Measurements from ENCODE around the gene DLEU7.

DLEU7 gene

DNA sequence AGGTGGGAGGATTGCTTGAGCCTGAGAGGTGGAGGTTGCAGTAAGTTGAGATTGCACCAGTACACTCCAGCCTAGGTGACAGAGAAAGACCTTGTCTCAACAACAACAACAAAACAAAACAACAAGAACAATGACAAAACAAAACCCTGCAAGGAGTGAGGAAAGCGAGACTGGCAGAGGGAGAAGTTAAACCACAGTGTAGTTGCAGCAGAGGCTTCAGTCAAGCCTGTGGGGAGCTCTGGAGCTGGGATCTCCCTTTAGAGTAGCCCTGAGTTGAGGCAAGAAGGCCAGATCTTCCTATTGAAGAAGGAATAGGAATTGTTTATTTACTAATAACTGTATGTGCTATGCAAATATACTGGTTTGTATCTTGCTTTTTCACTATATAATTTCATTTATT, 40.8 kb upstream of the DLEU7 start:
- H4K20me1 ChIP-seq (ENCODE audit: insufficient read depth, low read length, poor library complexity, severe bottlenecking) = no peaks in the 10 kb centered on the region
- H3F3A ChIP-seq (ENCODE audit: low read depth) = no peaks in the 10 kb centered on the region
- no peak overlapping the region for H3K4me3 ChIP-seq (ENCODE audit: low read length, poor library complexity, severe bottlenecking)
- H3K79me2 ChIP-seq (ENCODE audit: insufficient read depth, low read length) = no peaks in the 10 kb centered on the region
- no peaks in the 10 kb centered on the region for H3K27me3 ChIP-seq (ENCODE audit: insufficient read depth, low read length, poor library complexity, severe bottlenecking)
- peaks cover 7% of the 10 kb centered on the region; the same call in 1 of the 2 replicates for H3K9me3 ChIP-seq (ENCODE audit: insufficient read depth, low read depth, low read length)
- no peaks in the 10 kb centered on the region for H3K36me3 ChIP-seq (ENCODE audit: insufficient read depth, low read length)
- H3K4me1 ChIP-seq (ENCODE audit: insufficient read depth, low read length, poor library complexity, severe bottlenecking) = peaks cover 3% of the 10 kb centered on the region
- H3K9me2 ChIP-seq (replicated peaks; ENCODE audit: low read depth, low read length) = no peaks in the 10 kb centered on the region
- H3K9ac ChIP-seq (ENCODE audit: low read depth, low read length, poor library complexity, severe bottlenecking) = no peak overlapping the region
- H2AFZ ChIP-seq (ENCODE audit: low read length) = no peak overlapping the region
- TF ChIP-seq, protein P1, sequence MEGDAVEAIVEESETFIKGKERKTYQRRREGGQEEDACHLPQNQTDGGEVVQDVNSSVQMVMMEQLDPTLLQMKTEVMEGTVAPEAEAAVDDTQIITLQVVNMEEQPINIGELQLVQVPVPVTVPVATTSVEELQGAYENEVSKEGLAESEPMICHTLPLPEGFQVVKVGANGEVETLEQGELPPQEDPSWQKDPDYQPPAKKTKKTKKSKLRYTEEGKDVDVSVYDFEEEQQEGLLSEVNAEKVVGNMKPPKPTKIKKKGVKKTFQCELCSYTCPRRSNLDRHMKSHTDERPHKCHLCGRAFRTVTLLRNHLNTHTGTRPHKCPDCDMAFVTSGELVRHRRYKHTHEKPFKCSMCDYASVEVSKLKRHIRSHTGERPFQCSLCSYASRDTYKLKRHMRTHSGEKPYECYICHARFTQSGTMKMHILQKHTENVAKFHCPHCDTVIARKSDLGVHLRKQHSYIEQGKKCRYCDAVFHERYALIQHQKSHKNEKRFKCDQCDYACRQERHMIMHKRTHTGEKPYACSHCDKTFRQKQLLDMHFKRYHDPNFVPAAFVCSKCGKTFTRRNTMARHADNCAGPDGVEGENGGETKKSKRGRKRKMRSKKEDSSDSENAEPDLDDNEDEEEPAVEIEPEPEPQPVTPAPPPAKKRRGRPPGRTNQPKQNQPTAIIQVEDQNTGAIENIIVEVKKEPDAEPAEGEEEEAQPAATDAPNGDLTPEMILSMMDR (conservative IDR thresholded peaks at IDR 0.05; ENCODE audit: low read length) = no peak
- no peak for TF ChIP-seq EZH2phosphoT487 (IDR thresholded peaks at IDR 0.05; ENCODE audit: borderline replicate concordance)
- H3K4me2 ChIP-seq (ENCODE audit: low read depth, low read length, poor library complexity, severe bottlenecking) = no peak overlapping the region

DNA sequence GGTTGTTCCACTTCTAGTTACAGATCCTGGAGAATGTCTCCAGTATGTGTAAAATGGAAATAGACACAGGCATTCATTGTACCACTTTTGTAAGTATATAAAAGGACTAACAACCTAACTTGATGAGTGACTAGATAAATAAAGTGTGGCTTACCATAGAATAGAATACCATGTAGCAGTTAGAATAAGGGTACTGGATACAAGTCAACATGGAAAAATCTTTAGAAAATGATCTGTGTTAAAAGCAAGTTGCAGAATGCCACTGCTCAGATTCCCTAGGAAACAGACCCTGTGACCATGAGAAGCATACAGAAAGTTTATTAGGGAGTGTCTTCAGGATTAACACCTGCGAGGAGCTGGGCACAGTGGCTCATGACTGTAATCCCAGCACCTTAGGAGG, 40.2 kb upstream of the DLEU7 start:
- Histone ChIP-seq H3K4me1 (ENCODE audit: insufficient read depth, low read length, poor library complexity, severe bottlenecking) (no peaks in the 10 kb centered on the region), H3K79me2 (ENCODE audit: insufficient read depth, low read length) (no peaks in the 10 kb centered on the region), H3K9me3 (ENCODE audit: insufficient read depth, low read depth, low read length) (peaks cover 7% of the 10 kb centered on the region; the same call in 1 of the 2 replicates), H3F3A (ENCODE audit: low read depth) (no peaks in the 10 kb centered on the region), H2AFZ (ENCODE audit: low read length) (no peak overlapping the region), H3K36me3 (ENCODE audit: insufficient read depth, low read length) (no peaks in the 10 kb centered on the region), H3K27me3 (ENCODE audit: insufficient read depth, low read length, poor library complexity, severe bottlenecking) (no peaks in the 10 kb centered on the region), H3K9me2 (replicated peaks; ENCODE audit: low read depth, low read length) (no peaks in the 10 kb centered on the region), H4K20me1 (ENCODE audit: insufficient read depth, low read length, poor library complexity, severe bottlenecking) (no peaks in the 10 kb centered on the region), H3K4me3 (ENCODE audit: low read length, poor library complexity, severe bottlenecking) (no peak overlapping the region), H3K4me2 (ENCODE audit: low read depth, low read length, poor library complexity, severe bottlenecking) (no peak overlapping the region), H3K9ac (ENCODE audit: low read depth, low read length, poor library complexity, severe bottlenecking) (no peak overlapping the region)
- TF ChIP-seq EZH2phosphoT487 (IDR thresholded peaks at IDR 0.05; ENCODE audit: borderline replicate concordance) = no peak
- TF ChIP-seq, protein P1 (conservative IDR thresholded peaks at IDR 0.05; ENCODE audit: low read length) = no peak

DNA sequence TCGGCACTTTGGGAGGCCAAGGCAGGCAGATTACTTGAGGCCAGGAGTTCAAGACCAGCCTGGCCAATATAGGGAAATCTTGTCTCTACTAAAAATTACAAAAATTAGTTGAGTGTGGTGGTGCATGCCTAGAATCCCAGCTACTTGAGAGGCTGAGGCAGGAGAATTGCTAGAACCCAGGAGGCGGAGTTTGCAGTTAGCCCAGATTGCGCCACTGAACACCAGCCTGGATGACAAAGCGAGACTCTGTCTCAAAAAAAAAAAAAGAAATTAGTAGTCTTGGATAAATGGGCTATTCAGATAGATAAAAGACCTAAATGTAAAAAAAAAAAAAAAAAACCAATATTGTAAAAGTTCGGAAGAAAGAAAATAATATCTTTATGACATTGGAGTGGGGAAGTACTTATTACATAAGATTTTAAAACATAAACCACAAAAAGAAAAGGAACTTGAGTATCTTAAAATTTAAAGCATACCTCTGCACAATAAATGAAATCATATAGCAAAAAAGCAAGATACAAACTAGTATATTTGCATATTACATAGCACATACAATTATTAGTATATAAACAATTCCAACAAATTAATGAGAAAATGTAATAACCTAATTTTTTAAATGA, 39.4 kb upstream of the DLEU7 start:
- Histone ChIP-seq H3K79me2 (ENCODE audit: insufficient read depth, low read length) (no peaks in the 10 kb centered on the region), H3K4me2 (ENCODE audit: low read depth, low read length, poor library complexity, severe bottlenecking) (no peak overlapping the region), H3F3A (ENCODE audit: low read depth) (no peaks in the 10 kb centered on the region), H3K9me3 (ENCODE audit: insufficient read depth, low read depth, low read length) (peaks cover 7% of the 10 kb centered on the region; the same call in 1 of the 2 replicates), H3K9me2 (replicated peaks; ENCODE audit: low read depth, low read length) (no peaks in the 10 kb centered on the region), H3K4me3 (ENCODE audit: low read length, poor library complexity, severe bottlenecking) (no peak overlapping the region), H4K20me1 (ENCODE audit: insufficient read depth, low read length, poor library complexity, severe bottlenecking) (no peaks in the 10 kb centered on the region), H3K9ac (ENCODE audit: low read depth, low read length, poor library complexity, severe bottlenecking) (no peak overlapping the region), H3K27me3 (ENCODE audit: insufficient read depth, low read length, poor library complexity, severe bottlenecking) (no peaks in the 10 kb centered on the region), H3K4me1 (ENCODE audit: insufficient read depth, low read length, poor library complexity, severe bottlenecking) (no peaks in the 10 kb centered on the region), H3K36me3 (ENCODE audit: insufficient read depth, low read length) (no peaks in the 10 kb centered on the region), H2AFZ (ENCODE audit: low read length) (no peak overlapping the region)
- TF ChIP-seq, protein P1 (conservative IDR thresholded peaks at IDR 0.05; ENCODE audit: low read length) = no peak
- TF ChIP-seq EZH2phosphoT487 (IDR thresholded peaks at IDR 0.05; ENCODE audit: borderline replicate concordance) = no peak
